IPS-18a (cell line): ENCODE data around the gene ZSWIM5.

Experiments
- H3K27ac ChIP-seq: one replicate; pipeline ENCODE4 v1.5.1; 2013; ENCODE audit warnings: low read length
- H3K27me3 ChIP-seq: one replicate; pipeline ENCODE4 v1.6.1; 2013; ENCODE audit warnings: mild to moderate bottlenecking, low read length; ENCODE audit not compliant: control insufficient read depth, insufficient read depth
- H3K36me3 ChIP-seq: one replicate; pipeline ENCODE4 v1.6.1; 2013; ENCODE audit warnings: low read depth, low read length; ENCODE audit not compliant: control insufficient read depth
- H3K4me1 ChIP-seq: one replicate; pipeline ENCODE4 v1.6.1; 2013; ENCODE audit warnings: low read depth, low read length; ENCODE audit not compliant: control insufficient read depth
- H3K4me3 ChIP-seq: one replicate; pipeline ENCODE4 v1.5.1; 2013; ENCODE audit warnings: low read length
- H3K9ac ChIP-seq: one replicate; pipeline ENCODE4 v1.6.1; 2013; ENCODE audit warnings: mild to moderate bottlenecking, low read length, moderate library complexity
- H3K9me3 ChIP-seq: one replicate; pipeline ENCODE4 v1.6.1; 2013; ENCODE audit warnings: low read depth, low read length; ENCODE audit not compliant: control insufficient read depth

The ZSWIM5 gene

DNA sequence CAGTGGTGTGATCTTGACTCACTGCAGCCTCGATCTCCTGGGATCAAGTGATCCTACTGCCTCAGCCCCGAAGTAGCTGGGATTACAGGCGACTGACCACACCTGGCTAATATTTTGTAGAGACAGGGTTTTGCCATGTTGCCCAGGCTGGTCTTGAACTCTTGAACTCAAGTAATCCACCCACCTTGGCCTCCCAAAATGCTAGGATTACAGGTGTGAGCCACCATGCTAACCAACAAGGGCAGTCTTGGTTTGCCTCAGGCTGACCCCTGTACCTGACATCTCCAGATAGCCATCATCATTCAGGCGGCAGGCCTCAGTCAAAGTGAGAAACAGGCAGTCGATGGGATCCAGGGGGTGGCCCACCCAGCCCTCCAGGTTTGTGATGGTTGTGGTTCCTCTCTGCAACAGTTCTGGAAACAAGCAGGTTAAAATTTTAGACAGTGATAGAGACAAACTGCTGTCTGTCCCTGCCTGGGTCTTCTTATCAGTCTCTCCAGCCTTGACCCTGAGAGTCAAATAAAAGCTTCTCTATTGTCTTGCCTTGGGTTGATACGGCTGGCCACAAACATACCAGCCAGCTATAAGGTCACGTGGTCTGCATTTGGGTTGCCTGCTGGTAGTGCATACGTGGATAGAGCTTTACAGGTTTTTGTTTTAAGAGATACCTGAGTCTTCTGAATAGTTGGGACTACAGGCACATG, 167.6 kb downstream of the ZSWIM5 start:
- Histone ChIP-seq H3K27me3 (no peaks in the 10 kb centered on the region), H3K9me3 (no peaks in the 10 kb centered on the region), H3K4me3 (no peak overlapping the region), H3K27ac (no peak overlapping the region), H3K4me1 (peaks cover 3% of the 10 kb centered on the region), H3K9ac (no peak overlapping the region), H3K36me3 (no peaks in the 10 kb centered on the region)

DNA sequence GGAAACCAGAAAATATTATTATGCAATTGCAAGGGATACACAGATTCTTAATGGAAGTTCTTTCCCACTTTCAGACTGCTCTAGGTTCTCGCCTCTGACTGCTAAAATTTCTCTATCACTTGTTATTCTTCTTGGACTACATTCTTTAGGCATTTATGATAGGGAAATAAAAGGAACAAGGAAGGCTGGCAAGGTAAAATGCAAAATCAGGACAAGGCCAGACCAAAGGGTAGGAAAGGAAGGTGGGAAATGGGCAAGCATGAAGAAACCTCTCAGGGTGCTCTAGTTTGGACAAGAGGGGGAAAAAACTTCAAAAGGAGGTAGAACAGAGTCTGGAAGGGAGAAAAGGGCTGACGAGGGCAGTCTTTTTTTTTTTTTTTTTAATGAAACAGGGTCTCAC, 168.2 kb downstream of the ZSWIM5 start:
- Histone ChIP-seq H3K9me3 (no peaks in the 10 kb centered on the region), H3K36me3 (no peaks in the 10 kb centered on the region), H3K27me3 (no peaks in the 10 kb centered on the region), H3K4me1 (peaks cover 3% of the 10 kb centered on the region), H3K27ac (no peak overlapping the region), H3K4me3 (no peak overlapping the region), H3K9ac (no peak overlapping the region)

DNA sequence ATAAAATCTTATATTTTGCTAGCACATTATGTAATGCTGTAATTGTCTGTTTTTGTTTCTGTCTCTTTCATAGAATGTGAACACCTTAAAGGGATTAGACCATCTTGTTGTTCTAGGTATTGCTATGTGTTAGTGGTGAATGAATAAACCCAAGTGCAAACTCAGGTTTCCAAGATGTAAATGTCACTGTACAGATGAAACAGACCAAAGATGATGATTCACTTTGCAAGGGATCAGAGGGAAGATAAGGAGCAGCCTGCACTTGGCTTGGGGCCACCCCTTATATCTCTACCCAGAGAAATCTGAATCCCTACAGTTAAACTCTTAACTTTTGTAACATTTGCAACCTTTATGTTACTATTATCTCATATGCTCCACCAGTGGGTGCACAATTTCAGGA, 168.9 kb downstream of the ZSWIM5 start:
- Histone ChIP-seq H3K36me3 (no peaks in the 10 kb centered on the region), H3K9me3 (no peaks in the 10 kb centered on the region), H3K27me3 (no peaks in the 10 kb centered on the region), H3K4me3 (no peak overlapping the region), H3K9ac (no peak overlapping the region), H3K4me1 (peaks cover 2% of the 10 kb centered on the region), H3K27ac (no peak overlapping the region)

DNA sequence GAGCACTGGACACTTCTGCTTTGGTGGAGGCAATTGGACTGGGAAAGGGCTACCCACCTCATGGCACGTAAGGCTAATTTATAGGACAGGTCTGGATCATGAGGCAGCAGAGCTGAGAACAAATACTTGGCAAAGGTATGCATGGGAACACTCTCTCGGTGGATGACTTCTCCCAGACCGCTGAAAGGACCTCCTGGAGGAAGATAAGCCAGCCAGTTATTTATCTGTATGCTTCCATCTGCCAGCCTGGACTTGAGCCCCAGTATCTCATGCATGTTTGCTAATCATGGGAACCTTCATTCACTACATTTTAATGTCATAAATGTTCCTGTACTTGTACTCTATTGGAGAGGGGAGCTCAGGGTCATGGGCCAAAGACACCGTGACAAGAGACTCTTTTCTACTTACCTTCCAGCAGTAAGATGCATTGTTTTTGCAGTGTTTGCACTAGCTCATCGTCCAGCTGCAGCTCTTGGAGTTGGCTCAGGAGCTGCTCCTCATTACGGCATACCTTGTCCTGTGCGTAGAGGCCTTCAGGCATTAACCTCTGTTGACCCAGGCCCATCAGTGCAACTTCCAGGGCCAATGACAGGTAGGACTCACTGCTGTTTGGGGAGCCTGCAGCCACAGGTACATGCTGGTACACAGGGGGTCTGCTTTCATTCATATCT, 170.6 kb downstream of the ZSWIM5 start:
- Histone ChIP-seq H3K9ac (no peak overlapping the region), H3K36me3 (no peaks in the 10 kb centered on the region), H3K4me1 (no peaks in the 10 kb centered on the region), H3K27me3 (no peaks in the 10 kb centered on the region), H3K9me3 (no peaks in the 10 kb centered on the region), H3K4me3 (no peak overlapping the region), H3K27ac (no peak overlapping the region)

DNA sequence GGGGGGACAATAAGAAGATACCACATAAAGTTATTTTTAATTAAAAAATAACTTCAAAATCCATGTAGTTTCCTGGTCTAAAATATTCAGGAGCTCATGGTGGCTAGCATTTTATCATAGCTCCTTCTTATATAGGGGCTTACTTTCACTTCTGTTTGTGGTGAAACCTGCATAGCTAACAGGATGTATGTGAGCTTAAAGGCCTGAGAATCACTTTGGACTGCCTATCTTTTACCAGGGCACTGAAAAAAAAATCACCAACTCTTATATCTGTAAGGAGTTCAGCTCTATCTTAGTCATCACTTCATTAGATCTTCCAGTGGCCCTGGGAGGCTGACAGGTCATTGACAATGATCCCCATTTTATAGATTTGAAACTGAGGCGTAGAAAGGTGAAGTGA, 173.0 kb downstream of the ZSWIM5 start:
- Histone ChIP-seq H3K9ac (no peak overlapping the region), H3K9me3 (no peaks in the 10 kb centered on the region), H3K27me3 (no peaks in the 10 kb centered on the region), H3K36me3 (no peaks in the 10 kb centered on the region), H3K27ac (no peak overlapping the region), H3K4me1 (no peaks in the 10 kb centered on the region), H3K4me3 (no peak overlapping the region)

DNA sequence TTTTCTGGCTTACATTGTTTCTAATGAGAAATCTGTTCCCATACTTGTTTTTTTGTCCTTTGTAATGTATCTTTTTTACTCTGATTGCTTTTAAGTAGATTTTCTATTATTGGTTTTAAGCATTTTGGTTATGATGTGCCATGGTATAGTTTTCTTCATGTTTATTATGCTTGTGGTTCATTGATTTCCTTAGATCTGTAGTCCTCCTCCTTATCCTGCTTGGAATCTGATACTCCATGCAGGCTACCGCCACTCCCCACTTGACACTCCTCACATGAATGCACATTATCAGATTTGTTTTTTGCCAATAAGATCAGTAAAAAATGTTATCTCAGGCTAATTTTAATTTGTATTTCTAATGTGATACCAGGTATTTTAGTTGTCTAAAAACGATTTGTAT, 173.6 kb downstream of the ZSWIM5 start:
- H3K9me3 ChIP-seq: no peaks in the 10 kb centered on the region

DNA sequence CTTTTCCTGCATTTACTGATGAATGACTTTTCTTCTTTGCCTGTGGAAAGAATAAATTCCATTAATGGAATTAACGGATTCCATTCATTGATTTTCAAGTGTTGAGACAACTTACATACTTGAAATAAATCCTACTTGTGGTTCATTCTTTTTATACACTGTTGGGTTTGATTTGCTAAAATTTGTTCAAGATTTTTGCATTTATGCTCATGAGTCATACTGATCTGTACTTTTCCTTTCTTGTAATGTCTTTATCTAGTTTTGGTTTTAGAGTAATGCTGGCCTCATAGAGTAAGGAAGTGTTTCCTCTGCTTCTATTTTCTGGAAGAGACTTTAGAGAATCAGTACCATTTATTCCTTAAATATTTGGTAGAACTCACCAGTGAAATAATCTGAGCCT, 180.0 kb downstream of the ZSWIM5 start:
- no peaks in the 10 kb centered on the region for H3K9me3 ChIP-seq
- H3K4me3 ChIP-seq: no peak overlapping the region
- no peaks in the 10 kb centered on the region for H3K4me1 ChIP-seq
- H3K27ac ChIP-seq: no peak overlapping the region
- H3K36me3 ChIP-seq: no peaks in the 10 kb centered on the region
- H3K9ac ChIP-seq: no peak overlapping the region
- H3K27me3 ChIP-seq: no peaks in the 10 kb centered on the region

More for the DNA sequence above, 173.6 kb downstream of the ZSWIM5 start:
- no peaks in the 10 kb centered on the region for H3K36me3 ChIP-seq
- H3K4me3 ChIP-seq: no peak overlapping the region
- no peaks in the 10 kb centered on the region for H3K4me1 ChIP-seq
- H3K9ac ChIP-seq: no peak overlapping the region
- H3K27ac ChIP-seq: no peak overlapping the region
- no peaks in the 10 kb centered on the region for H3K27me3 ChIP-seq

DNA sequence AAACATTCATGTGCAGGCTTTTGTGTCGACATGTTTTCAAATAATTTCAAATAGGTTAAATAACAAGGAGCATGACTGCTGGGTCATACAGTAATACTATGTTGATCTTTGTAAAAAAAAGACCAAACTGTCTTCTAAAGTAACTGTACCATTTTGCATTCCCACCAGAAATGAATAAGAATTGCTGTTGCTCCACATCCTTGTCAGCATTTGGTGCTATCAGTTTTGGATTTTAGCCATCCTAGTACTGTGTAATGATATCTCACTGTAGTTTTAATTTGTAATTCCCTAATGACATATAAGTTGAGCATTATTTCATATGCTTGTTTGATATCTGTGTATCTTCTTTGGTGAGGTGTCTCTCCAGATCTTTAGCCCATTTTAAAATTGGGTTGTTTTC, 182.7 kb downstream of the ZSWIM5 start:
- Histone ChIP-seq H3K4me3 (no peak overlapping the region), H3K9me3 (no peaks in the 10 kb centered on the region), H3K9ac (no peak overlapping the region), H3K36me3 (no peaks in the 10 kb centered on the region), H3K27ac (no peak overlapping the region), H3K4me1 (no peaks in the 10 kb centered on the region), H3K27me3 (no peaks in the 10 kb centered on the region)

DNA sequence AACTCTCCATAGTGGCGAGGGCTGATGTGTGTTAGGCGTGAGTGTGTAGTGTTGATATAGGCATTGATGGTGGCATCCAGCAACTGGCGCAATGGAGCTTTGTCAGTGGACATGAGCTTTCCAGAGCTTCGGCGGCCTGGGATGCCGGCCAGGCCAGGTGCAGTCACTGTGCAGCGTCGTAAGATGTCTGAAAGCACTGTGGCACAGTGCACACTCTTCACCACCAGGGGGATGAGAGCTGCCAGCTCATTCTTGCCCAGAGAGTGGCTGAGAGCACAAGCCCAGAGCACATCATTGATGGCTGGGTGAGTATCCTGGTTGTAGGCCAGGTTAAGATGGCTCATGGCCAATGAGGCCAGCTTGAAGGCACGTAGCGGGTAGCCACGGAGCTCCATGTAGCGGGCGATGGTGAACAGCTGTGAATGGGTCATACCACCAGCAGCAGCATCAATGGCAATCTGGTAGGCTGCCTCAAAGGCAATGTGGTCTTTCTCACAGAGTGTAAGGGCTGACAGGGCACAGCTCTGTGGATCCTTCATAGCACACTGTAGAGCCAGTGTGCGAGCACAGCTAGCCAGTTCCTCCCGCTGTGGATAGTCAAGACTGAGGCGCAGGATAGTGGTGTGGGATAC, 187.7 kb downstream of the ZSWIM5 start:
- no peaks in the 10 kb centered on the region for H3K4me1 ChIP-seq
- no peak overlapping the region for H3K4me3 ChIP-seq
- no peaks in the 10 kb centered on the region for H3K9me3 ChIP-seq

DNA sequence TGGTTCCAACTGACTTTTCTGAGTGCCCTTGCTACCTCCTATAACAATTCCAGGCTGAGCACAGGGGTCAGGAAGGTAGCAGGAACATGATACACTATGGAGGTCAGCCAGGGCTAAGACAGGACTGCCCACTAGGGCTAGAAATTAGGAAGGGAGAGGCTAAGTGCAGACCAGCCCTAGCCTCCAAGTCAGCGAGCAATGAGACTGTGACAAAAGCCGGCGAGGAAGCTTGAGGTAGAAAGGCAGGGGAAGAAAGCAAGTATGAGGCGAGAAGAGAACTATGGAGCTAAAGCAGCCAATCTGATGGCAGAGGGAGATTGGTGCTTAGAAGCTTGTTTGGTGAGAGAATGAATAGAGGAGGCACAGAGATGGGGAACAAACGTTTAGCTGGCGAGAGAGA, 189.6 kb downstream of the ZSWIM5 start:
- no peak overlapping the region for H3K27ac ChIP-seq
- no peak overlapping the region for H3K4me3 ChIP-seq
- no peaks in the 10 kb centered on the region for H3K9me3 ChIP-seq
- H3K9ac ChIP-seq: no peak overlapping the region
- no peaks in the 10 kb centered on the region for H3K36me3 ChIP-seq
- peaks cover under 1% of the 10 kb centered on the region for H3K4me1 ChIP-seq
- H3K27me3 ChIP-seq: no peaks in the 10 kb centered on the region

More for the DNA sequence above, 187.7 kb downstream of the ZSWIM5 start:
- Histone ChIP-seq H3K27ac (no peak overlapping the region), H3K36me3 (no peaks in the 10 kb centered on the region), H3K9ac (no peak overlapping the region), H3K27me3 (no peaks in the 10 kb centered on the region)

DNA sequence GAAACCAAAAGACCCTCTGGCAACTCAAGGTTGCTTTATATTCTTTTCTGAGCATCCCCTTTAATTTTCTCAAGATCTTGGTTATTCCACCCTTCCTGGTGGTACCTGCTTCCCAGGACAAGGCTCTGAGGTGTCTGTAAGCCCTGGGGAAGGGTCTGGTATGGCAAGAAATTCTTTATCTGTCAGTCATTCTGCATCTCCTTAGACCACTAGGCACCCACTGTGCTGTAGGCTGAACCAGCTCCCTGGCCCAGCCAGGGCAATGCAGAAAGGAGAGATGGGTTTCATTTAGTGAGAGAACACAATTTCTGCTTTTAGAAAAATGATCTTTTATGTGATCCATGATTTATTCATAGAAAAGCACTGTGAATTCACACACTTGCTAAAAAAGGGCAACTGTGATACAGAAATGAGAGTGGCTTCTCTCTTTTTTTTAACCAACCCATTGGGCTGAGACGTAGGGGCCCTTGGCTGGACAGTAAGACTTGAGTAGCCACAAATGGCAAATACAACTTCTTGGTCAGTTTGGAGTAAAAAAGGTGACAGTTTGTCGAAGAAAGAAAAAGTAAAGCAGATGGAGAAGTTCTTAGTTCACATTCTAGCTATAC, 190.2 kb downstream of the ZSWIM5 start:
- no peaks in the 10 kb centered on the region for H3K27me3 ChIP-seq
- H3K27ac ChIP-seq: no peak overlapping the region
- H3K4me3 ChIP-seq: no peak overlapping the region
- no peaks in the 10 kb centered on the region for H3K9me3 ChIP-seq
- H3K36me3 ChIP-seq: no peaks in the 10 kb centered on the region
- H3K4me1 ChIP-seq: peaks cover 6% of the 10 kb centered on the region
- H3K9ac ChIP-seq: no peak overlapping the region
